HepG2 (cell line): Measurements from ENCODE around the gene ZCWPW2. TPM values are rescaled to one million over a fixed set of nuclear protein-coding genes. Genes with fewer than 3 reads are reported as not detected.

Experiments used
- CEBPB ChIP-seq: IDR thresholded peaks from 2 replicates; pipeline ENCODE4 v1.6.1; 2011; ENCODE audit warnings: low read depth, low read length, improper control_type of control experiment, borderline replicate concordance
- CEBPG ChIP-seq: IDR thresholded peaks from 2 replicates; pipeline ENCODE4 v1.6.1; 2016
- DNMT3B ChIP-seq: conservative IDR thresholded peaks from 2 replicates; pipeline ENCODE4 v1.6.1; 2016; ENCODE audit warnings: missing biosample characterization, control low read depth
- FIP1L1 ChIP-seq: fragments of 200-400 bp; formaldehyde crosslinking; IDR thresholded peaks from 2 replicates; pipeline ENCODE4 v1.6.1; 2018; ENCODE audit warnings: low read depth, mild to moderate bottlenecking, low read length, moderate library complexity, borderline replicate concordance; ENCODE audit not compliant: insufficient read depth
- KDM2A ChIP-seq: sonication (generic); formaldehyde crosslinking; IDR thresholded peaks from 2 replicates; pipeline ENCODE4 v1.4.0; 2020; ENCODE audit warnings: low read depth, missing genetic modification reagents, borderline replicate concordance
- MEF2D ChIP-seq: sonication (generic); formaldehyde crosslinking; IDR thresholded peaks from 2 replicates; pipeline ENCODE4 v1.5.1; 2020; ENCODE audit warnings: mild to moderate bottlenecking, missing genetic modification reagents
- RARA ChIP-seq: IDR thresholded peaks from 2 replicates; pipeline ENCODE4 v1.6.1; 2016; ENCODE audit warnings: missing genetic modification reagents, missing compliant biosample characterization
- SP1 ChIP-seq, 2 experiments: fragments of 450-650 bp in 1 of 2; sonication (generic) in 1 of 2; formaldehyde crosslinking in 1 of 2; IDR thresholded peaks; 2 replicates each; pipeline versions ENCODE4 v1.4.0 to v1.6.1; 2016 to 2020; ENCODE audit warnings: missing genetic modification reagents in 1 of 2
- XBP1 ChIP-seq: sonication (generic); formaldehyde crosslinking; IDR thresholded peaks from 2 replicates; pipeline ENCODE4 v1.5.0; 2020; ENCODE audit warnings: missing genetic modification reagents
- ZNF383 ChIP-seq: sonication (generic); formaldehyde crosslinking; IDR thresholded peaks from 2 replicates; pipeline ENCODE4 v1.4.0; 2020; ENCODE audit warnings: missing genetic modification reagents, mild to moderate bottlenecking, borderline replicate concordance
- ZNF468 ChIP-seq: sonication (generic); formaldehyde crosslinking; IDR thresholded peaks from 2 replicates; pipeline ENCODE4 v1.8.0; 2022; ENCODE audit warnings: mild to moderate bottlenecking, moderate library complexity, missing genetic modification reagents
- ZNF629 ChIP-seq: sonication (generic); formaldehyde crosslinking; conservative IDR thresholded peaks from 2 replicates; pipeline ENCODE4 v1.5.0; 2020; ENCODE audit warnings: missing genetic modification reagents
- ZNF83 ChIP-seq: sonication (generic); formaldehyde crosslinking; IDR thresholded peaks from 2 replicates; pipeline ENCODE4 v1.4.0; 2020; ENCODE audit warnings: missing genetic modification reagents, mild to moderate bottlenecking, borderline replicate concordance
- polyA plus RNA-seq, 8 experiments: library from polyadenylated mRNA; depleted of rRNA in 3 of 8; stranded (reverse) in 7 of 8; unstranded in 1 of 8; fragments of >200 nt; fragmentation: Illumina TruSeq in 4 of 8; extraction: Trizol in 4 of 8; gene quantifications; 2 replicates each; pipeline versions ENCODE4 v1.2.1 to v1.2.3, GENCODE V29; 2011 to 2016; ENCODE audit warnings: low read depth in 4 of 8, missing spikeins in 1 of 8, mixed read lengths in 1 of 8; ENCODE audit not compliant: insufficient read depth in 1 of 8
- total RNA-seq, 5 experiments: library from RNA; depleted of rRNA; stranded (reverse); fragments of >200 nt; fragmentation: Illumina TruSeq; extraction: Trizol; gene quantifications; 2 replicates each; pipeline ENCODE4 v1.2.3, GENCODE V29; 2016; ENCODE audit warnings: low read depth in 1 of 5
- TF ChIP-seq, protein P1 (sequence below): sonication (generic); formaldehyde crosslinking; IDR thresholded peaks from 2 replicates; pipeline ENCODE4 v1.4.0; 2020; ENCODE audit warnings: missing genetic modification reagents, borderline replicate concordance
- TF ChIP-seq, protein P2 (sequence below): IDR thresholded peaks from 2 replicates; pipeline ENCODE4 v1.6.1; 2016; ENCODE audit warnings: low read depth
- TF ChIP-seq, protein P3 (sequence below): sonication (generic); formaldehyde crosslinking; IDR thresholded peaks from 2 replicates; pipeline ENCODE4 v1.4.0; 2020; ENCODE audit warnings: missing genetic modification reagents
- TF ChIP-seq, protein P4 (sequence below): IDR thresholded peaks from 2 replicates; pipeline ENCODE4 v1.6.1; 2016; ENCODE audit warnings: missing biosample characterization, missing genetic modification reagents, low read depth

ZCWPW2 gene
- total and polyA plus RNA-seq, 2 of the 13 experiments (the other 11 are each of a cell fraction or from before 2014, with no cell fraction given), result 0.17 to 0.53 TPM

DNA sequence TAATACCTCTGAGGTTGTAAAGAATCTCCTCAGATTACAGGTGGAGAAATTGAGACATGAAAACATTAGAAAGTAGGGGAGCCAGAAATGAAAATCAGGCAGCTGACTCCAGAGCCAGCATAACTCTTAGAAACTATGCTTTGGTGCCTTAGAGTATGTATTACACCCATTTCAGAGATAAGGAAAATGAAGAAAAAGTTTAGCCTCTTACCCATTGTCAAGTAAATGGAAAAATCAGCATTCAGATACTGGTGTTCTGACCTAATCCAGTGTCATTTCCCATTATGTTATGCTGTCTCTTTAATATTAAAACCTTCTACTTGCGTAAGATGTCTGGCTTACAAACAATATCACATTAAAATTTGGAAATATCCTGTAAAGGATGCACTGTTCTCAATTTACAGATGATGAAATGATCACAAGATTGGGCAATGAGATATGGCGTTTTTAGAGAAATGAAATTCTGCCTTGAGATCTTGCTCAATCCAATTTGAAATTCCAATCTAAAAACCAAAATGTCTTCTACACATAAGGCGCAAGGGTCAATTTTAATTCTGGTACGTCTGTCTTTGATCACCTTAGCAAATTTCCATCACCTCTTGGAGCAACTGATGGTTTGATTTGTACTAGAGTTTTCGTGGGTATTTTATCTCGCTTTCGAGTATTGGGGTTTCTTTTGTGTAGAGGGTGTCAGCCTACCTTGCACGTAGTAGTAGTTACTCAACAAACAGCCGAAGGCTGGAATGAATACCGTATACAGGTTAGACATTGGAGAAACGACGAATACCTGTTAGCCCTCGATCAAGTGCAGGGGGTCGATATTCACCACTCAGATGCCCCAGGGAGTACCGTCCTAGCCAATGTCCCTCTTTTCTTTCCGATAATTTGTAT, 902 bp upstream of the ZCWPW2 start (continued):
- TF ChIP-seq, protein P1, sequence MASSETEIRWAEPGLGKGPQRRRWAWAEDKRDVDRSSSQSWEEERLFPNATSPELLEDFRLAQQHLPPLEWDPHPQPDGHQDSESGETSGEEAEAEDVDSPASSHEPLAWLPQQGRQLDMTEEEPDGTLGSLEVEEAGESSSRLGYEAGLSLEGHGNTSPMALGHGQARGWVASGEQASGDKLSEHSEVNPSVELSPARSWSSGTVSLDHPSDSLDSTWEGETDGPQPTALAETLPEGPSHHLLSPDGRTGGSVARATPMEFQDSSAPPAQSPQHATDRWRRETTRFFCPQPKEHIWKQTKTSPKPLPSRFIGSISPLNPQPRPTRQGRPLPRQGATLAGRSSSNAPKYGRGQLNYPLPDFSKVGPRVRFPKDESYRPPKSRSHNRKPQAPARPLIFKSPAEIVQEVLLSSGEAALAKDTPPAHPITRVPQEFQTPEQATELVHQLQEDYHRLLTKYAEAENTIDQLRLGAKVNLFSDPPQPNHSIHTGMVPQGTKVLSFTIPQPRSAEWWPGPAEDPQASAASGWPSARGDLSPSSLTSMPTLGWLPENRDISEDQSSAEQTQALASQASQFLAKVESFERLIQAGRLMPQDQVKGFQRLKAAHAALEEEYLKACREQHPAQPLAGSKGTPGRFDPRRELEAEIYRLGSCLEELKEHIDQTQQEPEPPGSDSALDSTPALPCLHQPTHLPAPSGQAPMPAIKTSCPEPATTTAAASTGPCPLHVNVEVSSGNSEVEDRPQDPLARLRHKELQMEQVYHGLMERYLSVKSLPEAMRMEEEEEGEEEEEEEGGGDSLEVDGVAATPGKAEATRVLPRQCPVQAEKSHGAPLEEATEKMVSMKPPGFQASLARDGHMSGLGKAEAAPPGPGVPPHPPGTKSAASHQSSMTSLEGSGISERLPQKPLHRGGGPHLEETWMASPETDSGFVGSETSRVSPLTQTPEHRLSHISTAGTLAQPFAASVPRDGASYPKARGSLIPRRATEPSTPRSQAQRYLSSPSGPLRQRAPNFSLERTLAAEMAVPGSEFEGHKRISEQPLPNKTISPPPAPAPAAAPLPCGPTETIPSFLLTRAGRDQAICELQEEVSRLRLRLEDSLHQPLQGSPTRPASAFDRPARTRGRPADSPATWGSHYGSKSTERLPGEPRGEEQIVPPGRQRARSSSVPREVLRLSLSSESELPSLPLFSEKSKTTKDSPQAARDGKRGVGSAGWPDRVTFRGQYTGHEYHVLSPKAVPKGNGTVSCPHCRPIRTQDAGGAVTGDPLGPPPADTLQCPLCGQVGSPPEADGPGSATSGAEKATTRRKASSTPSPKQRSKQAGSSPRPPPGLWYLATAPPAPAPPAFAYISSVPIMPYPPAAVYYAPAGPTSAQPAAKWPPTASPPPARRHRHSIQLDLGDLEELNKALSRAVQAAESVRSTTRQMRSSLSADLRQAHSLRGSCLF, result no peak
- TF ChIP-seq SP1 (IDR thresholded peaks at IDR 0.05), result no peak
- TF ChIP-seq SP1 (CRISPR knock-in tag; IDR thresholded peaks at IDR 0.05), result no peak
- TF ChIP-seq RARA (CRISPR knock-in tag), result no peak
- TF ChIP-seq, protein P2, sequence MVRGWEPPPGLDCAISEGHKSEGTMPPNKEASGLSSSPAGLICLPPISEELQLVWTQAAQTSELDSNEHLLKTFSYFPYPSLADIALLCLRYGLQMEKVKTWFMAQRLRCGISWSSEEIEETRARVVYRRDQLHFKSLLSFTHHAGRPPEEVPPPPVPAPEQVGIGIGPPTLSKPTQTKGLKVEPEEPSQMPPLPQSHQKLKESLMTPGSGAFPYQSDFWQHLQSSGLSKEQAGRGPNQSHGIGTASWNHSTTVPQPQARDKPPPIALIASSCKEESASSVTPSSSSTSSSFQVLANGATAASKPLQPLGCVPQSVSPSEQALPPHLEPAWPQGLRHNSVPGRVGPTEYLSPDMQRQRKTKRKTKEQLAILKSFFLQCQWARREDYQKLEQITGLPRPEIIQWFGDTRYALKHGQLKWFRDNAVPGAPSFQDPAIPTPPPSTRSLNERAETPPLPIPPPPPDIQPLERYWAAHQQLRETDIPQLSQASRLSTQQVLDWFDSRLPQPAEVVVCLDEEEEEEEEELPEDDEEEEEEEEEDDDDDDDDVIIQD (CRISPR knock-in tag), result no peak
- no peak for TF ChIP-seq XBP1 (CRISPR knock-in tag)
- no peak for TF ChIP-seq FIP1L1
- TF ChIP-seq KDM2A (CRISPR knock-in tag), result no peak
- TF ChIP-seq DNMT3B (CRISPR knock-in tag), result no peak
- TF ChIP-seq, protein P3, sequence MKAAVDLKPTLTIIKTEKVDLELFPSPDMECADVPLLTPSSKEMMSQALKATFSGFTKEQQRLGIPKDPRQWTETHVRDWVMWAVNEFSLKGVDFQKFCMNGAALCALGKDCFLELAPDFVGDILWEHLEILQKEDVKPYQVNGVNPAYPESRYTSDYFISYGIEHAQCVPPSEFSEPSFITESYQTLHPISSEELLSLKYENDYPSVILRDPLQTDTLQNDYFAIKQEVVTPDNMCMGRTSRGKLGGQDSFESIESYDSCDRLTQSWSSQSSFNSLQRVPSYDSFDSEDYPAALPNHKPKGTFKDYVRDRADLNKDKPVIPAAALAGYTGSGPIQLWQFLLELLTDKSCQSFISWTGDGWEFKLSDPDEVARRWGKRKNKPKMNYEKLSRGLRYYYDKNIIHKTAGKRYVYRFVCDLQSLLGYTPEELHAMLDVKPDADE (CRISPR knock-in tag), result no peak
- peak; percentile 50; the same call in 1 of the 2 replicates for TF ChIP-seq CEBPG (CRISPR knock-in tag)
- no peak for TF ChIP-seq ZNF383 (CRISPR knock-in tag)
- peak; percentile 73; the same call in 1 of the 2 replicates for TF ChIP-seq CEBPB
- TF ChIP-seq, protein P4, sequence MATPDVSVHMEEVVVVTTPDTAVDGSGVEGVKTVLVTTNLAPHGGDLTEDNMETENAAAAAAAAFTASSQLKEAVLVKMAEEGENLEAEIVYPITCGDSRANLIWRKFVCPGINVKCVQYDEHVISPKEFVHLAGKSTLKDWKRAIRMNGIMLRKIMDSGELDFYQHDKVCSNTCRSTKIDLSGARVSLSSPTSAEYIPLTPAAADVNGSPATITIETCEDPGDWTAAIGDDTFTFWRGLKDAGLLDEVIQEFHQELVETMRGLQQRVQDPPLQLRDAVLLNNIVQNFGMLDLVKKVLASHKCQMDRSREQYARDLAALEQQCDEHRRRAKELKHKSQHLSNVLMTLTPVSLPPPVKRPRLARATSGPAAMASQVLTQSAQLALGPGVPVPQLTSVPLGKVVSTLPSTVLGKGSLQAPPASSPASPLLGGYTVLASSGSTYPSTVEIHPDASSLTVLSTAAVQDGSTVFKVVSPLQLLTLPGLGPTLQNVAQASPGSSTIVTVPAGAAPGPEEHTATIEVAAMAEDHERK (CRISPR knock-in tag), result no peak
- no peak for TF ChIP-seq ZNF83 (CRISPR knock-in tag)
- no peak for TF ChIP-seq ZNF468 (CRISPR knock-in tag)
- no peak for TF ChIP-seq MEF2D (CRISPR knock-in tag)
- TF ChIP-seq ZNF629 (CRISPR knock-in tag), result peak; percentile 75
